GM21619 (cell line): ENCODE results near the gene LYST.
"Not testable (repeated sequence)": the region's sequence is repeated elsewhere in the genome, so short reads cannot be mapped to it uniquely, and the experiment has no call there.

ENCODE experiments used
- ATAC-seq: cut with Tn5 transposase; IDR thresholded peaks from one replicate; pipeline ENCODE4 v1.9.1; 2021; ENCODE audit not compliant: unreplicated experiment

Gene LYST

GRCh38 chr1:235866205-235866912 is at the start of gene LYST:
TSS of gene LYST (minus strand) at chr1:235866906. CDS start at chr1:235830417, 36,489 bp downstream.
- peak; percentile 49 for ATAC-seq

- ATAC-seq = not testable (repeated sequence)
Observed at GRCh38 chr1:235915489-235915888, 48.8 kb upstream of the LYST start.

GRCh38 chr1:235913311-235913710 is 46.6 kb upstream of the LYST start:
- no peak for ATAC-seq

GRCh38 chr1:235911876-235912275 is 45.2 kb upstream of the LYST start:
- ATAC-seq = no peak

GRCh38 chr1:235911300-235911662 is 44.6 kb upstream of the LYST start:
- ATAC-seq = no peak

GRCh38 chr1:235910357-235911299 is 43.9 kb upstream of the LYST start:
- ATAC-seq = no peak

- ATAC-seq = no peak
Observed at GRCh38 chr1:235908742-235909520, 42.2 kb upstream of the LYST start.

- ATAC-seq = no peak
Observed at GRCh38 chr1:235907897-235908240, 41.2 kb upstream of the LYST start.

- ATAC-seq = no peak
Observed at GRCh38 chr1:235907187-235907896, 40.6 kb upstream of the LYST start.

GRCh38 chr1:235906436-235906835 is 39.7 kb upstream of the LYST start:
- ATAC-seq = no peak

- ATAC-seq = not testable (repeated sequence)
Observed at GRCh38 chr1:235903809-235904208, 37.1 kb upstream of the LYST start.

GRCh38 chr1:235902677-235903542 is 36.2 kb upstream of the LYST start:
- no peak for ATAC-seq

GRCh38 chr1:235901461-235901860 is 34.8 kb upstream of the LYST start:
- no peak for ATAC-seq

- no peak for ATAC-seq
Observed at GRCh38 chr1:235898126-235898525, 31.4 kb upstream of the LYST start.

- no peak for ATAC-seq
Observed at GRCh38 chr1:235893840-235894239, 27.1 kb upstream of the LYST start.

- ATAC-seq = no peak
Observed at GRCh38 chr1:235892734-235893413, 26.2 kb upstream of the LYST start.

- ATAC-seq = peak; percentile 40
Observed at GRCh38 chr1:235892202-235892601, 25.5 kb upstream of the LYST start.

- ATAC-seq = peak; percentile 76
Observed at GRCh38 chr1:235888119-235888643, 21.5 kb upstream of the LYST start.

- peak; percentile 4 for ATAC-seq
Observed at GRCh38 chr1:235887676-235888075, 21.0 kb upstream of the LYST start.
